K562 (cell line): ENCODE results near the gene SEMA3F. TPM values are rescaled to one million over a fixed set of nuclear protein-coding genes. Genes with fewer than 3 reads are reported as not detected.
A peak's percentile ranks its signal among the peaks of the same experiment; 100 is the strongest.

Source experiments
- ATAC-seq: fragments of 200-7000 bp; cut with Tn5 transposase; 3 replicates; pipeline ENCODE4 v1.9.1; 2020; ENCODE audit warnings: moderate library complexity
- BruUV-seq: library from RNA; stranded (reverse); fragments of 400-500 nt; replicated peaks from 2 replicates; lab custom pipeline; 2021; lab: Mats Ljungman, UMichigan
- CTCF ChIA-PET: fragments of 300-600 bp; formaldehyde crosslinking; extraction: SDS; loops from one replicate; lab custom pipeline; 2021; ENCODE audit warnings: low intra/inter-chr PET ratio; lab: Yijun Ruan, JAX
- POLR2A ChIA-PET: fragments of 300-600, 350-650 bp; sonication (Branson Sonifier 250); formaldehyde crosslinking; extraction: SDS; loops from one replicate; lab custom pipeline; 2021; ENCODE audit warnings: antibody characterized with exemption, inconsistent platforms; lab: Yijun Ruan, JAX
- DNase-seq, 4 experiments: peaks; one replicate each; pipeline versions ENCODE4 v3.0.0 to v3.0.0-alpha.2; 2011 to 2018; ENCODE audit warnings: low spot score in 3 of 4, mixed read lengths in 3 of 4; ENCODE audit errors: extremely low read depth in 1 of 4
- FAIRE-seq: peaks from 2 replicates; lab custom pipeline; 2011; peaks lifted over from hg19 to GRCh38; lab: Jason Lieb, UNC
- H2AFZ ChIP-seq: 2 replicates; pipeline ENCODE4 v1.6.0; 2011; ENCODE audit warnings: low read depth, low read length, control low read depth, inconsistent platforms
- H3K27ac ChIP-seq: fragments of 200-600 bp; 3 replicates; pipeline ENCODE4 v1.8.0; 2011; ENCODE audit warnings: low read depth, mild to moderate bottlenecking, control low read depth, inconsistent platforms, low read length, moderate library complexity, mixed read lengths; ENCODE audit errors: extremely low read depth
- H3K27me3 ChIP-seq, 2 experiments: fragments of 300-600 bp in 1 of 2; 2 replicates in 1 of 2; 3 replicates in 1 of 2; pipeline versions ENCODE4 v1.6.0 to v1.8.0; 2011; ENCODE audit warnings: inconsistent platforms in 2 of 2, low read length in 2 of 2, mild to moderate bottlenecking in 1 of 2, mixed read lengths in 1 of 2, moderate library complexity in 1 of 2; ENCODE audit not compliant: control insufficient read depth in 2 of 2, insufficient read depth in 2 of 2
- H3K36me3 ChIP-seq: fragments of 300-600 bp; 3 replicates; pipeline ENCODE4 v1.8.0; 2011; ENCODE audit warnings: mild to moderate bottlenecking, low read length, inconsistent platforms; ENCODE audit not compliant: control insufficient read depth, insufficient read depth
- H3K4me1 ChIP-seq, 2 experiments: fragments of 200-600 bp in 1 of 2; replicated peaks in 1 of 2; 2 replicates in 1 of 2; 3 replicates in 1 of 2; pipeline versions ENCODE4 v1.5.1 to v1.8.0; 2011; ENCODE audit warnings: inconsistent platforms in 2 of 2, low read length in 2 of 2, mild to moderate bottlenecking in 1 of 2, mixed read lengths in 1 of 2, moderate library complexity in 1 of 2; ENCODE audit not compliant: control insufficient read depth in 2 of 2, insufficient read depth in 2 of 2
- H3K4me2 ChIP-seq: 2 replicates; pipeline ENCODE4 v1.6.1; 2011; ENCODE audit warnings: low read length, control low read depth, inconsistent platforms, mixed read lengths; ENCODE audit not compliant: insufficient read depth
- H3K4me3 ChIP-seq: fragments of 200-600 bp; sonication (generic), shearing (Covaris generic); 2 replicates; pipeline ENCODE4 v1.5.1; 2016; ENCODE audit warnings: control low read depth, inconsistent platforms
- H3K79me2 ChIP-seq: fragments of 200-600 bp; 3 replicates; pipeline ENCODE4 v1.8.0; 2011; ENCODE audit warnings: low read length, inconsistent platforms; ENCODE audit not compliant: control insufficient read depth, insufficient read depth
- H3K9ac ChIP-seq, 2 experiments: 2 replicates each; pipeline versions ENCODE4 v1.6.0 to v1.6.1; 2011; ENCODE audit warnings: low read depth in 2 of 2, low read length in 2 of 2, control low read depth in 1 of 2, inconsistent platforms in 1 of 2, mild to moderate bottlenecking in 1 of 2, mixed read lengths in 1 of 2; ENCODE audit not compliant: insufficient read depth in 1 of 2
- H3K9me1 ChIP-seq: one replicate; pipeline ENCODE4 v1.6.0; 2011; ENCODE audit warnings: inconsistent platforms, mild to moderate bottlenecking, low read length, moderate library complexity; ENCODE audit not compliant: control insufficient read depth, insufficient read depth
- H3K9me3 ChIP-seq: replicated peaks from 2 replicates; pipeline ENCODE4 v1.5.1; 2011; ENCODE audit warnings: low read depth, low read length, inconsistent platforms; ENCODE audit not compliant: control insufficient read depth, insufficient read depth
- H4K20me1 ChIP-seq: replicated peaks from 2 replicates; pipeline ENCODE4 v1.6.1; 2011; ENCODE audit warnings: low read length, inconsistent platforms, mixed read lengths; ENCODE audit not compliant: control insufficient read depth, insufficient read depth
- ARNT ChIP-seq, 2 experiments: fragments of 450-650 bp; IDR thresholded peaks; 2 replicates each; pipeline ENCODE4 v1.6.1; 2016; ENCODE audit warnings: mild to moderate bottlenecking in 1 of 2
- CCAR2 ChIP-seq: fragments of 200-400 bp; formaldehyde crosslinking; IDR thresholded peaks from 2 replicates; pipeline ENCODE4 v1.6.1; 2017; ENCODE audit warnings: mild to moderate bottlenecking, low read depth, low read length
- ELF2 ChIP-seq: fragments of 250-450 bp; sonication (Bioruptor Pico); IDR thresholded peaks from 2 replicates; pipeline ENCODE4 v1.5.0; 2021; ENCODE audit warnings: mild to moderate bottlenecking
- HDAC8 ChIP-seq: fragments of 450-650 bp; IDR thresholded peaks from 2 replicates; pipeline ENCODE4 v1.6.1; 2016; ENCODE audit warnings: mild to moderate bottlenecking, missing genetic modification characterization, moderate library complexity, missing compliant biosample characterization
- LCOR ChIP-seq: sonication (generic); formaldehyde crosslinking; IDR thresholded peaks from 2 replicates; pipeline ENCODE4 v1.8.0; 2022; ENCODE audit warnings: mild to moderate bottlenecking, missing genetic modification reagents
- MCM7 ChIP-seq, 2 experiments: fragments of 450-650 bp; IDR thresholded peaks; 2 replicates each; pipeline ENCODE4 v1.6.1; 2016 to 2018
- NCOA4 ChIP-seq: fragments of 450-650 bp; IDR thresholded peaks from 2 replicates; pipeline ENCODE4 v1.6.1; 2018; ENCODE audit warnings: mild to moderate bottlenecking; ENCODE audit not compliant: partially characterized antibody
- NR2F6 ChIP-seq: fragments of 450-650 bp; formaldehyde crosslinking; IDR thresholded peaks from 2 replicates; pipeline ENCODE4 v1.4.0; 2020; ENCODE audit warnings: mild to moderate bottlenecking
- PHTF2 ChIP-seq: fragments of 250-450 bp; sonication (Bioruptor Pico); IDR thresholded peaks from 2 replicates; pipeline ENCODE4 v1.5.0; 2021; ENCODE audit warnings: mild to moderate bottlenecking
- PRMT5 ChIP-seq: sonication (generic); formaldehyde crosslinking; IDR thresholded peaks from 2 replicates; pipeline ENCODE4 v1.5.0; 2020; ENCODE audit warnings: missing genetic modification reagents
- PTBP1 ChIP-seq: fragments of 200-400 bp; formaldehyde crosslinking; IDR thresholded peaks from 2 replicates; pipeline ENCODE4 v1.6.1; 2017; ENCODE audit warnings: low read depth, low read length
- SAP30 ChIP-seq: fragments of 200-600 bp; sonication (generic); IDR thresholded peaks from 2 replicates; pipeline ENCODE4 v1.6.1; 2012; ENCODE audit warnings: borderline replicate concordance, low read depth, mild to moderate bottlenecking, moderate library complexity, low read length, control low read depth, inconsistent platforms; ENCODE audit not compliant: insufficient read depth, poor library complexity, severe bottlenecking
- TBP ChIP-seq: optimal IDR thresholded peaks from 2 replicates; pipeline ENCODE3; 2011; ENCODE audit warnings: low read depth, low read length, improper control_type of control experiment
- YY1 ChIP-seq, 3 experiments: IDR thresholded peaks; 2 replicates each; pipeline ENCODE4 v1.6.1; 2011; ENCODE audit warnings: low read length in 2 of 3, mild to moderate bottlenecking in 2 of 3, moderate library complexity in 2 of 3, borderline replicate concordance in 1 of 3, control low read depth in 1 of 3, low read depth in 1 of 3; ENCODE audit not compliant: insufficient read depth in 3 of 3, insufficient replicate concordance in 2 of 3, control insufficient read depth in 1 of 3, insufficient read length in 1 of 3; ENCODE audit errors: extremely low read depth in 1 of 3
- ZNF165 ChIP-seq: fragments of 250-450 bp; sonication (Bioruptor Pico); IDR thresholded peaks from 2 replicates; pipeline ENCODE4 v1.4.0; 2020; ENCODE audit warnings: borderline replicate concordance
- ZNF263 ChIP-seq: sonication (generic); formaldehyde crosslinking; IDR thresholded peaks from 2 replicates; pipeline ENCODE4 v1.8.0; 2022; ENCODE audit warnings: mild to moderate bottlenecking, missing genetic modification reagents, borderline replicate concordance
- ZNF274 ChIP-seq: IDR thresholded peaks from 2 replicates; pipeline ENCODE4 v1.6.1; 2011; ENCODE audit warnings: low read depth, mild to moderate bottlenecking, low read length, moderate library complexity, borderline replicate concordance
- ZNF280A ChIP-seq: fragments of 450-650 bp; IDR thresholded peaks from 2 replicates; pipeline ENCODE4 v1.6.1; 2018; ENCODE audit warnings: mild to moderate bottlenecking, low read depth; ENCODE audit not compliant: partially characterized antibody
- ZNF444 ChIP-seq: fragments of 250-450 bp; sonication (Bioruptor Pico); IDR thresholded peaks from 2 replicates; pipeline ENCODE4 v1.4.0; 2020; ENCODE audit warnings: mild to moderate bottlenecking, moderate library complexity
- ZNF586 ChIP-seq: fragments of 450-650 bp; formaldehyde crosslinking; conservative IDR thresholded peaks from 2 replicates; pipeline ENCODE4 v1.4.0; 2020; ENCODE audit warnings: mild to moderate bottlenecking, moderate library complexity
- ZNF695 ChIP-seq: fragments of 450-650 bp; formaldehyde crosslinking; IDR thresholded peaks from 2 replicates; pipeline ENCODE4 v1.4.0; 2020; ENCODE audit warnings: mild to moderate bottlenecking, moderate library complexity
- WGBS: fragments of 100-300 bp; shearing (Covaris generic); methylation state at CpG from one replicate; pipeline ENCODE4 v1.1.6; 2016; ENCODE audit warnings: low coverage, mixed read lengths; ENCODE audit not compliant: insufficient coverage; ENCODE audit errors: missing lambda C conversion rate; 5-methylcytosine and 5-hydroxymethylcytosine counted together
- in situ Hi-C: fragments of 300-500 bp; cut with MboI; formaldehyde crosslinking; loops from 4 replicates; pipeline ENCODE4 v1.15.0; 2018; ENCODE audit warnings: inconsistent platforms, mixed read lengths
- intact Hi-C: fragments of 100-400 bp; cut with micrococcal nuclease; formaldehyde crosslinking; loops from 2 replicates; pipeline ENCODE4 v1.14.2; 2022
- polyA plus RNA-seq, 8 experiments: library from polyadenylated mRNA; depleted of rRNA in 4 of 8; stranded (reverse) in 5 of 8; unstranded in 3 of 8; fragments of >200 nt; fragmentation: Nextera tagmentation in 2 of 8; fragmentation: Illumina TruSeq in 1 of 8; extraction: Ambion mirVana in 2 of 8; extraction: Trizol in 1 of 8; gene quantifications; 2 replicates each; pipeline versions ENCODE4 v1.2.1 to v1.2.3, GENCODE V29; 2011 to 2014; ENCODE audit warnings: inconsistent platforms in 1 of 8, missing spikeins in 1 of 8
- total RNA-seq, 7 experiments: library from RNA; depleted of rRNA in 6 of 7; stranded (reverse); fragments of >200 nt in 6 of 7; fragmentation: Illumina TruSeq in 2 of 7; extraction: Trizol in 2 of 7; gene quantifications; 2 replicates each; pipeline versions ENCODE4 v1.2.1 to v1.2.3, GENCODE V29; 2011 to 2021; ENCODE audit warnings: low replicate concordance in 1 of 7

Gene SEMA3F
- total and polyA plus RNA-seq, 9 of the 15 experiments (the other 6 are each of a cell fraction or from before 2014, with no cell fraction given): 0.58 to 3.0 (median 2.0) TPM; not detected in 2

- TF ChIP-seq ZNF280A (no peak), NR2F6 (CRISPR knock-in tag) (no peak), TBP (no peak), NCOA4 (no peak)
Measured at GRCh38 chr3:50237754-50238548, 82.8 kb downstream of the SEMA3F start (continued).

GRCh38 chr3:50238549-50239026 lies 83.5 kb downstream of the SEMA3F start:
- no peak for FAIRE-seq
- Histone ChIP-seq H3K36me3 (peaks cover 6% of the 10 kb centered on the region; the same call in 1 of the 3 replicates), H3K27ac (no peak overlapping the region), H3K4me2 (peak overlapping the region; percentile 80), H2AFZ (no peak overlapping the region), H4K20me1 (no peaks in the 10 kb centered on the region), H3K9ac (peak overlapping the region in 1 of 2 experiments; percentile 95; a peak in 1 of 4 replicates), H3K9me1 (no peaks in the 10 kb centered on the region), H3K4me1 (peaks cover 48 to 73% of the 10 kb centered on the region in 2 experiments), H3K9me3 (no peaks in the 10 kb centered on the region), H3K27me3 (no peaks in the 10 kb centered on the region), H3K4me3 (no peak overlapping the region), H3K79me2 (peaks cover 39% of the 10 kb centered on the region)
- CTCF ChIA-PET: no interaction called here
- intact Hi-C loops (no loop called here), in situ Hi-C loops (no loop called here)
- DNase-seq: no peak
- BruUV-seq: no TSS peak
- ATAC-seq: no peak
- WGBS: 60% methylated on average over 1 of the region's 7 CpGs
- POLR2A ChIA-PET: interaction anchor here (0.6 kb wide), 1 partner anchor 1180 kb away, joined by 3 read pairs; no protein-coding TSS in a partner anchor
- TF ChIP-seq PTBP1: no peak
- TF ChIP-seq MCM7 (IDR thresholded peaks at IDR 0.05): no peak
- no peak for TF ChIP-seq ZNF695 (CRISPR knock-in tag)
- TF ChIP-seq ZNF263 (CRISPR knock-in tag): no peak
- TF ChIP-seq SAP30: no peak
- no peak for TF ChIP-seq ZNF165 (CRISPR knock-in tag)
- no peak for TF ChIP-seq ZNF586
- TF ChIP-seq PHTF2 (CRISPR knock-in tag): no peak
- TF ChIP-seq LCOR (CRISPR knock-in tag): no peak
- TF ChIP-seq ARNT (IDR thresholded peaks at IDR 0.05): no peak
- TF ChIP-seq PRMT5 (CRISPR knock-in tag): no peak
- no peak for TF ChIP-seq CCAR2
- no peak for TF ChIP-seq ZNF274
- no peak for TF ChIP-seq YY1 (IDR thresholded peaks at IDR 0.05; ENCODE audit: borderline replicate concordance in 1 of 3, control insufficient read depth in 1 of 3, extremely low read depth in 1 of 3, insufficient read depth in 3 of 3, insufficient read length in 1 of 3, insufficient replicate concordance in 2 of 3, low read depth in 1 of 3, low read length in 2 of 3)
- no peak for TF ChIP-seq ELF2 (CRISPR knock-in tag)
- no peak for TF ChIP-seq HDAC8 (tag)
- no peak for TF ChIP-seq ZNF444
